PC-9 (cell line): Measurements from ENCODE around the gene TRIB2. TPM values are rescaled to one million over a fixed set of nuclear protein-coding genes. Genes with fewer than 3 reads are reported as not detected.

ENCODE experiments used
- BruUV-seq: library from RNA; stranded (reverse); fragments of 400-500 nt; replicated peaks from 2 replicates; lab custom pipeline; 2021; lab: Mats Ljungman, UMichigan
- CTCF ChIA-PET: fragments of 300-600 bp; sonication (Branson Sonifier 250); formaldehyde crosslinking; loops from one replicate; lab custom pipeline; 2022; ENCODE audit warnings: antibody characterized with exemption; lab: Charles Lee
- POLR2A ChIA-PET: fragments of 300-600 bp; sonication (Branson Sonifier 250); formaldehyde crosslinking; loops from one replicate; lab custom pipeline; 2022; ENCODE audit warnings: antibody characterized with exemption; ENCODE audit not compliant: unreplicated experiment; lab: Charles Lee
- DNase-seq, 2 experiments: peaks; one replicate each; pipeline versions ENCODE4 v3.0.0 to v3.0.0-alpha.2; 2015 to 2022; ENCODE audit warnings: mixed read lengths in 1 of 2
- H2AFZ ChIP-seq: fragments of 200-600 bp; sonication (generic); 2 replicates; pipeline ENCODE4 v1.8.1; 2017; ENCODE audit warnings: antibody characterized with exemption
- H3F3A ChIP-seq: fragments of 200-600 bp; sonication (generic); 2 replicates; pipeline ENCODE4 v1.8.1; 2017; ENCODE audit warnings: antibody characterized with exemption, mild to moderate bottlenecking, low read depth; ENCODE audit not compliant: insufficient read depth
- H3K27ac ChIP-seq: fragments of 200-600 bp; sonication (generic); 2 replicates; pipeline ENCODE4 v1.6.1; 2016; ENCODE audit warnings: mixed run types
- H3K27me3 ChIP-seq: fragments of 200-600 bp; sonication (generic); 2 replicates; pipeline ENCODE4 v1.6.1; 2016; ENCODE audit warnings: low read depth, mixed run types; ENCODE audit not compliant: insufficient read depth
- H3K36me3 ChIP-seq: fragments of 200-600 bp; sonication (generic); 2 replicates; pipeline ENCODE4 v1.6.1; 2016; ENCODE audit warnings: low read depth, mixed run types
- H3K4me1 ChIP-seq: fragments of 200-600 bp; sonication (generic); replicated peaks from 2 replicates; pipeline ENCODE4 v1.6.1; 2016; ENCODE audit warnings: mixed run types; ENCODE audit not compliant: insufficient read depth
- H3K4me2 ChIP-seq: fragments of 200-600 bp; sonication (generic); 2 replicates; pipeline ENCODE4 v1.6.1; 2017; ENCODE audit warnings: mixed run types
- H3K4me3 ChIP-seq: fragments of 200-600 bp; sonication (generic); 2 replicates; pipeline ENCODE4 v1.6.1; 2016; ENCODE audit warnings: mixed run types
- H3K79me2 ChIP-seq: fragments of 200-600 bp; sonication (generic); 2 replicates; pipeline ENCODE4 v1.6.1; 2017; ENCODE audit warnings: low read depth, mixed run types
- H3K9me2 ChIP-seq: fragments of 200-600 bp; sonication (generic); 2 replicates; pipeline ENCODE4 v1.8.1; 2017; ENCODE audit warnings: mild to moderate bottlenecking; ENCODE audit not compliant: insufficient read depth
- H3K9me3 ChIP-seq: fragments of 200-600 bp; sonication (generic); 2 replicates; pipeline ENCODE4 v1.8.1; 2016; ENCODE audit warnings: low read depth; ENCODE audit not compliant: insufficient read depth
- H4K20me1 ChIP-seq: fragments of 200-600 bp; sonication (generic); 2 replicates; pipeline ENCODE4 v1.8.1; 2017; ENCODE audit not compliant: insufficient read depth
- EZH2 ChIP-seq: fragments of 200-600 bp; sonication (generic); IDR thresholded peaks from 2 replicates; pipeline ENCODE4 v1.8.0; 2017; ENCODE audit warnings: antibody characterized with exemption, low read depth
- intact Hi-C: fragments of 100-400 bp; cut with micrococcal nuclease; formaldehyde crosslinking; loops from one replicate; pipeline ENCODE4 v1.10.0; 2022; ENCODE audit not compliant: unreplicated experiment
- total RNA-seq: library from RNA; stranded (reverse); gene quantifications from 2 replicates; pipeline ENCODE4 v1.2.3, GENCODE V29; 2021
- TF ChIP-seq, protein P1 (sequence below): fragments of 200-600 bp; sonication (generic); conservative IDR thresholded peaks from 2 replicates; pipeline ENCODE4 v1.6.1; 2017; ENCODE audit warnings: mixed run types, antibody characterized with exemption, mild to moderate bottlenecking, moderate library complexity

The TRIB2 gene
- total RNA-seq, 1 experiment from 2014 or later = 18.9 TPM

DNA sequence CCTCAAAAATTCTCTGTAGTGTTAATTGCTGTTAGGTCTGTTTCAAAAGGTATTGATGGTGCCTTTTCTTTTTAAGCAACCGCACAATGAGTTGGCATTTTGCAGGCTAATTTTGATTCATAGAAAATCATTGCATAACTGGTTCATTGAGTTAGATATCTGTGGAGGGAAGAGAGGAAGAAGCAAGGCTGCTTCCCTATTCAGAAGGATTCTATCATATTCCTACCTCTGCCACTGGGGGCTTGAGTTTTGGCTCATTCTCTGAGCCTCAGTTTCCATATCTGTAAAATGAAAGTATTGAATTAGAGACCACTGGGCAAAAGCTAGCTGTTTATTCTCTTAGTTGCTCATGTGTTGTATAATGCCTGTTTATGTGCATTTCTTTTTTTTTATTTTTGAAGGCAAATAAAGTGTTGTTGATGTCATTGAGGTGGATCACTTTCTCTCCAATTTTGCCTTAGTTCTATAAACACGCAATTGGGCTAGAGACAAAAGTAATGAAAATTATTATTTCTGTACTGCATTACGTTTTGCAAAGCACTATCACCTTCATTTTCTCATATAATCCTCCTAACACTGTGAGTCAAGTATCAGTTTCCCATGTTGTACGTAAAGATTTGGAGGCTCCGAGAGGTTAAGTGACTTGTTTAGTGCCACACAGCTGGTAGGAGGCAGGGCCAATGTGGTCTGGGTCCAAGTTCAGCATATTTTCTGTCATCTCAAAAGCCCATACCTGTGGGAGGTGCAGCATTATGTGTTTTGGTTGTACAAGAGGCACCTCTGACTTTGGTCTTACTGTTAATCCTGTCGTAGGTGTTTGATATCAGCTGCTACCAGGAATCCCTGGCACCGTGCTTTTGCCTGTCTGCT lies 5.9 kb downstream of the TRIB2 start:
- Histone ChIP-seq H3K4me2 (peak overlapping the region; percentile 93), H3K9me2 (no peaks in the 10 kb centered on the region), H3K4me3 (peak overlapping the region; percentile 96; the same call in 1 of the 2 replicates), H3K9me3 (no peaks in the 10 kb centered on the region), H3F3A (peaks cover 16% of the 10 kb centered on the region; the same call in 1 of the 2 replicates), H4K20me1 (peaks cover 47% of the 10 kb centered on the region), H2AFZ (no peak overlapping the region), H3K79me2 (peaks cover 100% of the 10 kb centered on the region), H3K36me3 (peaks cover 72% of the 10 kb centered on the region), H3K27me3 (no peaks in the 10 kb centered on the region), H3K27ac (peak overlapping the region; percentile 94; the same call in 1 of the 2 replicates), H3K4me1 (peaks cover 33% of the 10 kb centered on the region)
- intact Hi-C loops = no loop called here
- no peak for DNase-seq
- TF ChIP-seq EZH2 = no peak
- TF ChIP-seq, protein P1, sequence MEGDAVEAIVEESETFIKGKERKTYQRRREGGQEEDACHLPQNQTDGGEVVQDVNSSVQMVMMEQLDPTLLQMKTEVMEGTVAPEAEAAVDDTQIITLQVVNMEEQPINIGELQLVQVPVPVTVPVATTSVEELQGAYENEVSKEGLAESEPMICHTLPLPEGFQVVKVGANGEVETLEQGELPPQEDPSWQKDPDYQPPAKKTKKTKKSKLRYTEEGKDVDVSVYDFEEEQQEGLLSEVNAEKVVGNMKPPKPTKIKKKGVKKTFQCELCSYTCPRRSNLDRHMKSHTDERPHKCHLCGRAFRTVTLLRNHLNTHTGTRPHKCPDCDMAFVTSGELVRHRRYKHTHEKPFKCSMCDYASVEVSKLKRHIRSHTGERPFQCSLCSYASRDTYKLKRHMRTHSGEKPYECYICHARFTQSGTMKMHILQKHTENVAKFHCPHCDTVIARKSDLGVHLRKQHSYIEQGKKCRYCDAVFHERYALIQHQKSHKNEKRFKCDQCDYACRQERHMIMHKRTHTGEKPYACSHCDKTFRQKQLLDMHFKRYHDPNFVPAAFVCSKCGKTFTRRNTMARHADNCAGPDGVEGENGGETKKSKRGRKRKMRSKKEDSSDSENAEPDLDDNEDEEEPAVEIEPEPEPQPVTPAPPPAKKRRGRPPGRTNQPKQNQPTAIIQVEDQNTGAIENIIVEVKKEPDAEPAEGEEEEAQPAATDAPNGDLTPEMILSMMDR = no peak; the same call in 1 of the 2 replicates
- CTCF ChIA-PET = no interaction called here
- no TSS peak for BruUV-seq
- POLR2A ChIA-PET = no interaction called here

DNA sequence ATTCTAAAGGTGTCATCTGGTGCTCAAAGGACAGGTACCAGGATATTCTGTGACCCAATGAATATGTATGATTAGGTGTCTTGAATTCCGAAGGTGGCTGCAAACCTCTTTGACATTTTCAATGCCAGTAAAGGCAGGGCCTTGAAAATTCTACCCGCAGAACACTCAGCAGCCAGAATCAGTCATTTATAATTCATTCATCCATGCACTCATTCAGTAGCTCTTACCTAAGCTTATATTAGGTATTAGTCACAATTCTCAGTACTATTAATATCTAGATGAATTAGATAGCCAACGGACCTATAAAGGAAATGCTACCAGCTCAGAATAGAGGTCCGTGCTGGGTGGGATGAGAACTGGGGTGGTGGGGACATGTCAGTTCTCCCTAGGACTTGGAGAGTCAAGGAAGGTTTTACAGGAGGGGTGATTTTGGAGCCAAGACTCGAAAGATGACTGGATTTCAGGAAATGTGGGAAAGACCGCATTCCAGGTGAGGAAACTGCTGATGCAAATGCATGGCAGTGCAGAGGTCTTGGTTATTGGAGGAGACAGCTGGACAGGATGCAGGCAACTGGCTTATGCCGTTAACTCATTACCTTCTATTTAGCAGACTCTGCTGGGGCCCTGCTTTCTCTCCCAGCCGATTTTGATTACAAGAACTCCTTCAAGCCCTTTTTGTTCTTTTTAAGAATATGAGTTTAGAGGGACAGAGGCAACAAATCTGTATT lies 7.2 kb downstream of the TRIB2 start:
- intact Hi-C loops = no loop called here
- Histone ChIP-seq H2AFZ (no peak overlapping the region), H3K4me1 (peaks cover 33% of the 10 kb centered on the region), H3K27ac (no peak overlapping the region), H3K27me3 (no peaks in the 10 kb centered on the region), H3F3A (peaks cover 14% of the 10 kb centered on the region; the same call in 1 of the 2 replicates), H3K4me3 (no peak overlapping the region), H3K4me2 (no peak overlapping the region), H3K79me2 (peaks cover 100% of the 10 kb centered on the region), H3K9me2 (no peaks in the 10 kb centered on the region), H4K20me1 (peaks cover 47% of the 10 kb centered on the region), H3K36me3 (peaks cover 84% of the 10 kb centered on the region), H3K9me3 (no peaks in the 10 kb centered on the region)
- ChIA-PET POLR2A (no interaction called here), CTCF (no interaction called here)
- no peak for DNase-seq
- no TSS peak for BruUV-seq
- TF ChIP-seq, protein P1 = no peak
- no peak for TF ChIP-seq EZH2
